Neural progenitor cell (in vitro differentiated cells): ENCODE data around the gene SPG21. TPM values are rescaled to one million over a fixed set of nuclear protein-coding genes. Genes with fewer than 3 reads are reported as not detected.

Source experiments
- DNase-seq: peaks from one replicate; pipeline ENCODE4 v3.0.0-alpha.2; 2016; ENCODE audit warnings: low spot score
- H2AFZ ChIP-seq: fragments of 200-600 bp; sonication (generic); replicated peaks from 2 replicates; pipeline ENCODE4 v1.6.1; 2016; ENCODE audit warnings: antibody characterized with exemption
- H3F3A ChIP-seq: fragments of 200-600 bp; sonication (generic); 2 replicates; pipeline ENCODE4 v1.6.1; 2016; ENCODE audit warnings: antibody characterized with exemption, low read depth
- H3K27ac ChIP-seq: fragments of 200-600 bp; sonication (generic); 2 replicates; pipeline ENCODE4 v1.5.1; 2016; ENCODE audit warnings: mild to moderate bottlenecking
- H3K27me3 ChIP-seq: fragments of 200-600 bp; sonication (generic); 2 replicates; pipeline ENCODE4 v1.6.1; 2016; ENCODE audit warnings: mild to moderate bottlenecking, moderate library complexity
- H3K36me3 ChIP-seq: fragments of 200-600 bp; sonication (generic); 2 replicates; pipeline ENCODE4 v1.5.1; 2016
- H3K4me1 ChIP-seq: fragments of 200-600 bp; sonication (generic); 2 replicates; pipeline ENCODE4 v1.6.1; 2016; ENCODE audit warnings: mixed run types
- H3K4me2 ChIP-seq: fragments of 200-600 bp; sonication (generic); 2 replicates; pipeline ENCODE4 v1.6.1; 2016
- H3K4me3 ChIP-seq: fragments of 200-600 bp; sonication (generic); 2 replicates; pipeline ENCODE4 v1.5.1; 2016
- H3K79me2 ChIP-seq: fragments of 200-600 bp; sonication (generic); 2 replicates; pipeline ENCODE4 v1.6.1; 2016; ENCODE audit warnings: low read depth
- H3K9ac ChIP-seq: fragments of 200-600 bp; sonication (generic); 2 replicates; pipeline ENCODE4 v1.6.1; 2016
- H3K9me3 ChIP-seq: fragments of 200-600 bp; sonication (generic); 2 replicates; pipeline ENCODE4 v1.5.1; 2016; ENCODE audit warnings: low read depth
- H4K20me1 ChIP-seq: fragments of 200-600 bp; sonication (generic); 2 replicates; pipeline ENCODE4 v1.6.1; 2016; ENCODE audit warnings: low read depth
- H3K27ac Mint-ChIP-seq: 3 replicates; pipeline ENCODE4 v1.8.0; 2021; ENCODE audit warnings: mixed read lengths
- H3K27me3 Mint-ChIP-seq: 2 replicates; pipeline ENCODE4 v1.8.0; 2022; ENCODE audit warnings: low read depth, mild to moderate bottlenecking, inconsistent platforms, moderate library complexity, mixed read lengths; ENCODE audit not compliant: insufficient read depth
- H3K36me3 Mint-ChIP-seq: 3 replicates; pipeline ENCODE4 v1.8.0; 2021; ENCODE audit warnings: mixed read lengths
- H3K4me1 Mint-ChIP-seq: 3 replicates; pipeline ENCODE4 v1.8.0; 2021; ENCODE audit warnings: mixed read lengths
- H3K4me3 Mint-ChIP-seq: 3 replicates; pipeline ENCODE4 v1.8.0; 2021; ENCODE audit warnings: mild to moderate bottlenecking, moderate library complexity, mixed read lengths
- H3K9me3 Mint-ChIP-seq: 3 replicates; pipeline ENCODE4 v1.8.0; 2020; ENCODE audit warnings: mixed read lengths
- EZH2 ChIP-seq: fragments of 200-600 bp; sonication (generic); IDR thresholded peaks from 2 replicates; pipeline ENCODE4 v1.6.1; 2017; ENCODE audit warnings: antibody characterized with exemption, mild to moderate bottlenecking, moderate library complexity
- EZH2phosphoT487 ChIP-seq: fragments of 200-600 bp; sonication (generic); IDR thresholded peaks from 2 replicates; pipeline ENCODE4 v1.6.1; 2017; ENCODE audit warnings: antibody characterized with exemption
- total RNA-seq: library from RNA; depleted of rRNA; stranded (reverse); fragments of >200 nt; gene quantifications from 2 replicates; pipeline ENCODE4 v1.2.3, GENCODE V29; 2015; ENCODE audit warnings: low replicate concordance
- TF ChIP-seq, protein P1 (sequence below): fragments of 200-600 bp; sonication (generic); IDR thresholded peaks from 2 replicates; pipeline ENCODE4 v1.5.1; 2017; ENCODE audit warnings: antibody characterized with exemption, mild to moderate bottlenecking

The SPG21 gene
- total RNA-seq, 1 donor from 2014 or later: 84.4 TPM

- Histone ChIP-seq H3K27ac (no peak overlapping the region), H3K9ac (no peak overlapping the region), H3K79me2 (no peaks in the 10 kb centered on the region), H3F3A (no peaks in the 10 kb centered on the region), H3K4me3 (no peak overlapping the region), H4K20me1 (no peaks in the 10 kb centered on the region), H2AFZ (no peak overlapping the region), H3K9me3 (no peaks in the 10 kb centered on the region), H3K27me3 (no peaks in the 10 kb centered on the region), H3K4me1 (no peaks in the 10 kb centered on the region), H3K4me2 (no peak overlapping the region), H3K36me3 (no peaks in the 10 kb centered on the region)
- peaks cover 3% of the 10 kb centered on the region for H3K36me3 Mint-ChIP-seq
- no peaks in the 10 kb centered on the region for H3K9me3 Mint-ChIP-seq
- peaks cover 2% of the 10 kb centered on the region for H3K27me3 Mint-ChIP-seq
- no peak overlapping the region for H3K4me3 Mint-ChIP-seq
- TF ChIP-seq EZH2phosphoT487: no peak
- no peak for TF ChIP-seq EZH2
- TF ChIP-seq, protein P1, sequence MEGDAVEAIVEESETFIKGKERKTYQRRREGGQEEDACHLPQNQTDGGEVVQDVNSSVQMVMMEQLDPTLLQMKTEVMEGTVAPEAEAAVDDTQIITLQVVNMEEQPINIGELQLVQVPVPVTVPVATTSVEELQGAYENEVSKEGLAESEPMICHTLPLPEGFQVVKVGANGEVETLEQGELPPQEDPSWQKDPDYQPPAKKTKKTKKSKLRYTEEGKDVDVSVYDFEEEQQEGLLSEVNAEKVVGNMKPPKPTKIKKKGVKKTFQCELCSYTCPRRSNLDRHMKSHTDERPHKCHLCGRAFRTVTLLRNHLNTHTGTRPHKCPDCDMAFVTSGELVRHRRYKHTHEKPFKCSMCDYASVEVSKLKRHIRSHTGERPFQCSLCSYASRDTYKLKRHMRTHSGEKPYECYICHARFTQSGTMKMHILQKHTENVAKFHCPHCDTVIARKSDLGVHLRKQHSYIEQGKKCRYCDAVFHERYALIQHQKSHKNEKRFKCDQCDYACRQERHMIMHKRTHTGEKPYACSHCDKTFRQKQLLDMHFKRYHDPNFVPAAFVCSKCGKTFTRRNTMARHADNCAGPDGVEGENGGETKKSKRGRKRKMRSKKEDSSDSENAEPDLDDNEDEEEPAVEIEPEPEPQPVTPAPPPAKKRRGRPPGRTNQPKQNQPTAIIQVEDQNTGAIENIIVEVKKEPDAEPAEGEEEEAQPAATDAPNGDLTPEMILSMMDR: no peak
- peaks cover 26% of the 10 kb centered on the region for H3K4me1 Mint-ChIP-seq
- no peak overlapping the region for H3K27ac Mint-ChIP-seq
- DNase-seq: no peak
Measured at GRCh38 chr15:64926661-64927060, 63.1 kb downstream of the SPG21 start.

GRCh38 chr15:64925335-64926330 is 64.1 kb downstream of the SPG21 start:
- H3K27me3 Mint-ChIP-seq: peaks cover 4% of the 10 kb centered on the region
- no peaks in the 10 kb centered on the region for H3K9me3 ChIP-seq
- H3K9ac ChIP-seq: no peak overlapping the region
- H3K4me3 ChIP-seq: no peak overlapping the region
- peaks cover 3% of the 10 kb centered on the region for H3K36me3 Mint-ChIP-seq
- H3K27ac Mint-ChIP-seq: no peak overlapping the region
- H3K79me2 ChIP-seq: no peaks in the 10 kb centered on the region
- TF ChIP-seq, protein P1: no peak
- TF ChIP-seq EZH2 (no peak), EZH2phosphoT487 (no peak)
- H2AFZ ChIP-seq: no peak overlapping the region
- H3F3A ChIP-seq: no peaks in the 10 kb centered on the region
- peaks cover 22% of the 10 kb centered on the region for H3K4me1 Mint-ChIP-seq
- no peak overlapping the region for H3K4me3 Mint-ChIP-seq
- no peak overlapping the region for H3K4me2 ChIP-seq
- no peaks in the 10 kb centered on the region for H4K20me1 ChIP-seq
- H3K9me3 Mint-ChIP-seq: no peaks in the 10 kb centered on the region
- DNase-seq: no peak
- no peak overlapping the region for H3K27ac ChIP-seq
- no peaks in the 10 kb centered on the region for H3K4me1 ChIP-seq
- H3K27me3 ChIP-seq: no peaks in the 10 kb centered on the region
- no peaks in the 10 kb centered on the region for H3K36me3 ChIP-seq

- Histone ChIP-seq H3K4me1 (no peaks in the 10 kb centered on the region), H2AFZ (no peak overlapping the region), H3K27me3 (no peaks in the 10 kb centered on the region), H3K36me3 (no peaks in the 10 kb centered on the region), H4K20me1 (no peaks in the 10 kb centered on the region), H3K79me2 (no peaks in the 10 kb centered on the region), H3K27ac (no peak overlapping the region), H3K9me3 (no peaks in the 10 kb centered on the region), H3K4me2 (no peak overlapping the region), H3K4me3 (no peak overlapping the region), H3F3A (no peaks in the 10 kb centered on the region), H3K9ac (no peak overlapping the region)
- H3K4me1 Mint-ChIP-seq: peaks cover 11% of the 10 kb centered on the region
- no peak for DNase-seq
- no peak overlapping the region for H3K27ac Mint-ChIP-seq
- TF ChIP-seq EZH2phosphoT487: no peak
- TF ChIP-seq, protein P1: no peak
- no peak for TF ChIP-seq EZH2
- H3K36me3 Mint-ChIP-seq: no peaks in the 10 kb centered on the region
- no peak overlapping the region for H3K4me3 Mint-ChIP-seq
- no peaks in the 10 kb centered on the region for H3K9me3 Mint-ChIP-seq
- H3K27me3 Mint-ChIP-seq: peaks cover 2% of the 10 kb centered on the region
Measured at GRCh38 chr15:64923546-64923945, 66.2 kb downstream of the SPG21 start.
